Measurements from ENCODE around the gene TMEM204.
"Not testable (repeated sequence)": the region's sequence is repeated elsewhere in the genome, so short reads cannot be mapped to it uniquely, and the experiment has no call there.

TMEM204 gene

DNA sequence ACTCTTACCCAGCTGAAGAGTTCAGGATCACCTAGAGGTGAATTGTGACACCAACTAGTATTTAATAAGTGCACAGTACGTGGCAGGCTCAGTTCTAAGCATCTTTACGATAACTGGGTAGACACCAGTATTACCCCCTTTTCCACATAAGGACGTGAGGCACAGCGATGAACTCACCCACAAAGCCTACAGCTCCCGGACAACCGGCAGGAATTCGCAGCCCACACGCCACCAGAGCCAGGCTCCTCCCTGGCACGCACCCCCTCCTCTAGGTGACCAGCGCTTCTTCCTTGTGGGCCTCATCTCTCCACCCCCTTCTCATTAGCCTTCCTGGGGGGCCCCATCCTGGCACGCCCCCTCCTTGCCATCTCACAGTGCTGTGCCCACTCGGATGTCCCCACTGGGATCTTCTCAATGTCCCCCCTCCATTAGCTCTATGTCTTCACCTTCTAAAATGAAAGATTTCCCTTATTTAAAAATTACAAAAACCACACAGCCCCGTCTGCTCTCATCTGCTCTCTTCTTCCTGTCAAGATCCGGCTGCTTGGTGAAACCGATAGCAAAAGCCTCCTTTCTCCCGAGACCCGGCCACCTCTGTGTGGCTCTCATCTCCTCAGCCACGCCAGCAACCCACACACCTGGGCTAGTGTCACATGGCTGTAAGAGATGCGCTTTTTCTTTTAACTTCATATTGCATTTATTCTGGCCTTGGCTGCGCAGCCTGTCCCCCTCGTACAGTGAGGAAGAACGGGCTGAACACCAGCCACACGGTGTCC lies 57.7 kb downstream of the TMEM204 start:
- DNase-seq, result no peak

DNA sequence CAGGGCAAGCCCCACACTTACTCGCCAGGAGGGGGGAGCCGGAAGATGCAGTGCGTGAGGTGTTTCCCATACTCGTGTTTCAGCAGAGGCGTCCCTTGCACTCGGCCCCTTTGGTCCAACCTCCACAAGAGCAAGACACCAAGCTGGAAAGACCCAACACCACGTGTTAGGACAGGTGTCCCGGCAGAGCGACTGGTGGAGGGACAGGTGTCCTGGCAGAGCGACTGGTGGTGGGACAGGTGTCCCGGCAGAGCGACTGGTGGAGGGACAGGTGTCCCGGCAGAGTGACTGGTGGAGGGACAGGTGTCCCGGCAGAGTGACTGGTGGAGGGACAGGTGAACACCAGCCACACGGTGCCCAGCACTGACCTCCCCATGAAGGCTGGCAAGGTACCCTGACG lies 59.0 kb downstream of the TMEM204 start:
- no peak for DNase-seq

DNA sequence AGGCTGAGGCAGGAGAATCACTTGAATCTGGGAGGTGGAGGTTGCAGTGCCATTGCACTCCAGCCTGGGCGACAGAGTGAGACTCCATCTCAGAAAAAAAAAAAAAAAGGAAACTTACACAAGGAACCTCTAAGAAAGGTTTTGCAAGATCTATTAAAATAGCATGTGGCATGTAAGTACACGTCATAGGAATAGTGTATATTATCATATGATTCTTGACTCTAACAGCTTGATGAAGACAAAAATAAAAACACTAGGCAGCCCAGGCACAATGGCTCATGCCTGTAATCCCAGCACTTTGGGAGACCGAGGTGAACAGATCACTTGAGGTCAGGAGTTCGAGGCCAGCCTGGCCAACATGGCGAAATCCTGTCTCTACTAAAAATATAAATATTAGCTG lies 62.0 kb downstream of the TMEM204 start:
- not testable (repeated sequence) for DNase-seq

DNA sequence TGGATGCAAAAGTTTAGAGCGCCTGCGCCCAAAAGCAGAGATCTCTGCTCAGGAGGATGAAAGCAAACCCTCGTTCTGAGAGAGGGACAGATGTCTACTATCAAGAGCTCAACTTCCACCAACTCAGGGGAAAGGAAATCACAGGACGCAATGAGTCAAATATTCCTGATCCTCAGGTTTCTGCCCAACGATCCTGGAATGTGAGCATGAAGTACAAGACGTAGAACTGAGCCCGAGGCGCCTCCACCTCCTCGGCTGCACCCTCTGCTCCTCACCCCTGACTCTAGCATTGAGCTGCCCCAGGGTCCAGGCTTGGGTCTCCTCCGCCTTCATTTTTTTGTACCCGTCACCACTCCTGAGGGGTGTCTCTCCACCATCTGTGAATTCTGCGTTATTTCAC lies 63.0 kb downstream of the TMEM204 start:
- no peak for DNase-seq

DNA sequence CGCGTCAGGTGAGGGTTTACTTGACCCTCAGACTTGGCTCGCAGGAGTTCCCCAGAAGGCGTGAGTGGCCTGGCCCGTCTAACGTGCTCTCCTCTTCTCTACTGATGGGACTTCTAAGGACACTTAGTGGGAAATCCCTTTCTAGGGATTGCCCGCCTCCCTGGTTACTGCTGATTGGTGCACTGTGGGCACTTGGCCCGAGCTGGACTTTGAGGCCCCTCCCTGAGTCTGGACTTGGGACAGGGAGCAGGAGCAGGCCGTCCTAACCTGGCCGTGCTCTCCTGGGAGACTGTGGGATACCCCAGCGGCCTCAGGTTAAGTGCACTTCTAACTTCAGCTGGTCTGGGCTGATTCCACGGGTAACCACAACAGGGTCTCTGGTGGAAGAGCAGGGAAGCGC lies 63.7 kb downstream of the TMEM204 start:
- DNase-seq, result no peak

DNA sequence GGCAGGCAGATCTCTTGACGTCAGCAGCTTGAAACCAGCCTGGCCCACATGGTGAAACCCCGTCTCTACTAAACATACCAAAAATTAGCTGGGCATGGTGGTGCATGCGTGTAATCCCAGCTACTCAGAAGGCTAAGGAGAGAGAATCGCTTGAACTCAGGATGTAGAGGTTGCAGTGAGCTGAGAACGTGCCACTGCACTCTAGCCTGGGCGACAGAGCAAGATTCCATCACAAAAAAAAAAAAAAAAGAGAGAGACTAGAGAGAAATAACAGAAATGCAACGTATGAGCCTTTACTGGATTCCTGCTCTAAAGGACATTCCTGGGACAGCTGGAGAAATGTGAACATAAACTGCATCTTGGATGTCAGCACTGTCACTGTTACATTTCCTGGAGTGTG lies 67.6 kb downstream of the TMEM204 start:
- no peak for DNase-seq

DNA sequence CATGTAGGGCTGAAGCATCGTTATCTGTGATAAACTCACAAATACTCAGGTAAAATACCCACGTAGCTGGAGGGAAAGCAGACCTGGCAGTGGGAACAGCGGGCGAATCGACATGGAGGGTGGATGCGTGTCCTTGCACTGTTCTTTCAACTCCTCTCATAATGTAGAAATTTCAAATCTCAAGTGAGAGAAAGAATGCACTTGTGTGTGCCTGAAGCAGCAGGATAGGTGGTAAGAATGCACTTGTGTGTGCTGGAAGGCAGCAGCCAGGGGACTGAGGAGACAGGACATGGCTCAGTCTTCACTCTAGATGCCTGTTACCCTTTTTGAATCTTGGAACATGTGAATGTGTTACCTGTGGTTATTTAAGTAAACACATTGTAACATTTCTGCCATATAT lies 68.0 kb downstream of the TMEM204 start:
- DNase-seq, result no peak

DNA sequence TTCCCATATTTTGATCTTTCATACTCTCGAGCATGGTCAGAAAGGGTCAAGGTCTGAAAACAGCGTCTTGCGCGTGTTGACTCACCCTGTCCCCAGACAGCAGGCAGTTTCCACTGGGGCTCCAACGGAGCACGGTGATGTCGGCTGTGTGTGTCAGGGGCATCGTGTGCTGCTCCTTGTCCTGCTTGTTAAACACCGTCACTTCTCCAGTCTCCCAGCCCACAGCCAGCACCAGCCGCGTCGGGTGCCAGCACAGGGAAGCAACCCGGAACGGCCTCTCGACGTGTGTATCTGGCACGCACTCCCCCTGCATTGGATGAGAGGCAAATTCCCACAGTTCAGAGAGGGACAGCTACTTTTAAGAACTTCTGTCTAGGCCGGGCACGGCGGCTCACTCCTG lies 68.8 kb downstream of the TMEM204 start:
- no peak for DNase-seq

All from hypothalamus (tissue), 51 donors.